ENCODE results near the gene LTN1.

The LTN1 gene

GRCh38 chr21:28900481-28900880 is 92.2 kb downstream of the LTN1 start:
- TF ChIP-seq CTCF (IDR thresholded peaks at IDR 0.05; ENCODE audit: low read depth, low read length, missing control alignments): no peak
- no peak for DNase-seq (ENCODE audit: low read depth)
- H3K4me3 ChIP-seq (ENCODE audit: low read depth, low read length): no peak overlapping the region

- DNase-seq (ENCODE audit: low read depth): no peak
- H3K4me3 ChIP-seq (ENCODE audit: low read depth, low read length): no peak overlapping the region
- no peak for TF ChIP-seq CTCF (IDR thresholded peaks at IDR 0.05; ENCODE audit: low read depth, low read length, missing control alignments)
Measured at GRCh38 chr21:28899744-28900143, 92.9 kb downstream of the LTN1 start.

- DNase-seq (ENCODE audit: low read depth): no peak
- no peak overlapping the region for H3K4me3 ChIP-seq (ENCODE audit: low read depth, low read length)
- TF ChIP-seq CTCF (IDR thresholded peaks at IDR 0.05; ENCODE audit: low read depth, low read length, missing control alignments): no peak
Measured at GRCh38 chr21:28899220-28899619, 93.5 kb downstream of the LTN1 start.

- DNase-seq (ENCODE audit: low read depth): no peak
- no peak for TF ChIP-seq CTCF (IDR thresholded peaks at IDR 0.05; ENCODE audit: low read depth, low read length, missing control alignments)
- no peak overlapping the region for H3K4me3 ChIP-seq (ENCODE audit: low read depth, low read length)
Measured at GRCh38 chr21:28893687-28894086, 99.0 kb downstream of the LTN1 start.

GRCh38 chr21:28892199-28893111 is 100.2 kb downstream of the LTN1 start:
- H3K4me3 ChIP-seq (ENCODE audit: low read depth, low read length): no peak overlapping the region
- TF ChIP-seq CTCF (IDR thresholded peaks at IDR 0.05; ENCODE audit: low read depth, low read length, missing control alignments): no peak
- no peak for DNase-seq (ENCODE audit: low read depth)

- H3K4me3 ChIP-seq (ENCODE audit: low read depth, low read length): no peak overlapping the region
- TF ChIP-seq CTCF (IDR thresholded peaks at IDR 0.05; ENCODE audit: low read depth, low read length, missing control alignments): no peak
- DNase-seq (ENCODE audit: low read depth): no peak
Measured at GRCh38 chr21:28885853-28886177, 106.9 kb downstream of the LTN1 start.

Measured in GM12864 (cell line).